Skeletal muscle satellite cell (primary cell): ENCODE data around the gene SAE1.
"Not testable (repeated sequence)": the region's sequence is repeated elsewhere in the genome, so short reads cannot be mapped to it uniquely, and the experiment has no call there.

Experiments used
- H3K27me3 ChIP-seq: 2 replicates; pipeline ENCODE4 v1.7.0; 2013; ENCODE audit warnings: low read length; ENCODE audit not compliant: control insufficient read depth, insufficient read depth
- H3K36me3 ChIP-seq: 2 replicates; pipeline ENCODE4 v1.7.0; 2013; ENCODE audit warnings: mild to moderate bottlenecking, control low read depth, low read length; ENCODE audit not compliant: insufficient read depth
- H3K4me1 ChIP-seq: 2 replicates; pipeline ENCODE4 v1.7.0; 2013; ENCODE audit warnings: low read length; ENCODE audit not compliant: control insufficient read depth, insufficient read depth
- H3K4me2 ChIP-seq: 2 replicates; pipeline ENCODE4 v1.7.0; 2013; ENCODE audit warnings: mild to moderate bottlenecking, low read length
- H3K4me3 ChIP-seq: 2 replicates; pipeline ENCODE4 v1.7.0; 2013; ENCODE audit warnings: low read length
- H3K9ac ChIP-seq: 2 replicates; pipeline ENCODE4 v1.7.0; 2013; ENCODE audit warnings: mild to moderate bottlenecking, low read depth, low read length, moderate library complexity
- H3K9me3 ChIP-seq: replicated peaks from 2 replicates; pipeline ENCODE4 v1.7.0; 2013; ENCODE audit warnings: mild to moderate bottlenecking, control low read depth, low read length

SAE1 gene

DNA sequence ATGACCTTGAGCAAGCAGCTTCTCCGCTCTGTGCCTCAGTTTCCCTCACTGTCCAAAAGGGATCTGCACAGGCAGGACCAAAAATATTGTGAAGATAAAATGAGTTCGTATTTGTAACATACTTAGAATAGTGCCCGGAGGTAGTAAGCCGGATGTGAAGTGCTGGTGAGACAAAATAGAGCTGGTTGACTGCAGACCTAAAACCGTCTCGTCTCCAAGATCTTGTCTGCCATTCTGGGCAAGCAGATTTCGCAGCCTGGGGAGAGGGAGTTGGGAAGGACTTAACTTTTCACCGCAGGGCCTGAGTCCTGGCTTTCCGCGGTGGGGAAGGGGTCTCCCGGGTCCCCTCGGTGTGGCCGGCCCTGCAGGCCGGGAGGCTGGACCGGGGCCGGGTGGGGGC is 108.5 kb downstream of the SAE1 start:
- H3K27me3 ChIP-seq = peaks cover 14% of the 10 kb centered on the region
- H3K4me3 ChIP-seq = peak overlapping the region; percentile 64
- H3K4me2 ChIP-seq = peak overlapping the region; percentile 82
- H3K36me3 ChIP-seq = no peaks in the 10 kb centered on the region
- no peak overlapping the region for H3K9ac ChIP-seq
- H3K9me3 ChIP-seq = no peaks in the 10 kb centered on the region
- H3K4me1 ChIP-seq = peaks cover 32% of the 10 kb centered on the region

DNA sequence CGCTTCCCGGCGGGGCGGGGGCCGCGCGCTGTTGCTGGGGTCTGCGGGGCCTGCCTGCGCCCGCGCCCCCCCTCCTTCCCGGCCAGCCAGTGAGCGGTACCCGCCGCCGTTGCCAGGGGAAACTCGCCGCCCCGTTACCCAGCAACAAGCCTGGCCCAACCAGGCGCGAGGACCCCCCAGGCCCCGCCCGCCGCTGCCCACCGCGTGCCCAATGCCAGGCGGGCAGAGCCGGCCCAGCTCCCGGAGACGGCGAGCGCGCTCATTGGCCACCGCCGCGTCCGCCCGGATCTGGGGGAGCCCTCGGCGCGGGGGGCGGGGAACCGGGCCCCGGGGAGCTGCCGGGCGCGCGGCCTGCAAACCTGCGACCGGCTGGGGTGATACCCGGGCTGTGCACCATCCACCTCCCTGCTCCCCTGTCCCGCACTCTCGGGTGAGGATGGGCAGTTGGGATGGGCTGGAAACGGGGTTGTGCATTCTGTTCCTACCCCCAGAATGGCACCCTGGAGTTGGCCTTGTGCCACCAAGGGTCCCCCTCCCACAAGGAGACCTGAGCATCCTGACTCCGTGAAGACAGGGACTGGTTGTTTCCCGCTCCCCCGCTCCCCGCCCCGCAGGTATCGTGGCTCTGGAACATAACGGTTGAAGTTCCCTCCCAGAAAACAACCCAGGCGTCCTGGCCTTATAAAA is 109.1 kb downstream of the SAE1 start:
- no peak overlapping the region for H3K9ac ChIP-seq
- H3K4me2 ChIP-seq = peak overlapping the region; percentile 82
- peaks cover 32% of the 10 kb centered on the region for H3K4me1 ChIP-seq
- no peaks in the 10 kb centered on the region for H3K36me3 ChIP-seq
- H3K27me3 ChIP-seq = peaks cover 14% of the 10 kb centered on the region
- peak overlapping the region; percentile 64 for H3K4me3 ChIP-seq
- no peaks in the 10 kb centered on the region for H3K9me3 ChIP-seq

DNA sequence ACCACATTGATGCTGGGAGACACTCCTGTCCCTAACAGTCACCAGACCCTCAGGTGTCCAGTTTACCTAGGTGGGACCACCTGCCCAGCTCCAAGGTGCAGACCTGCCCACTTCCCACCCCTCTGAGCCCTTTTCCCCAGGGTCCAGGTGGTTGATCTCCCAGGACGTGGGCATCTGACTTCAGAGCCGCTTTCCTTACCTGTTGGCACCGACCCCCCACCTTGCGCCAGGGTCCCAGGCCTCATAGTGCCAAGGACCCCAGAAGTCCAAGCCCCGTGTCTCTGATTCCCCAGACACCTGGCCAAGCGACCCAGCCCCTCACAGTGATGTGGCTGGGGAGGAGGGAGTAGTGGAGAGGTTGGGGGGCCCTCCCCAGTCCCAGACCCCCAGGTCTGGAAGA is 109.9 kb downstream of the SAE1 start:
- Histone ChIP-seq H3K4me2 (peak overlapping the region; percentile 82), H3K9ac (no peak overlapping the region), H3K4me1 (peaks cover 32% of the 10 kb centered on the region), H3K4me3 (peak overlapping the region; percentile 30), H3K9me3 (no peaks in the 10 kb centered on the region), H3K27me3 (peaks cover 14% of the 10 kb centered on the region), H3K36me3 (no peaks in the 10 kb centered on the region)

DNA sequence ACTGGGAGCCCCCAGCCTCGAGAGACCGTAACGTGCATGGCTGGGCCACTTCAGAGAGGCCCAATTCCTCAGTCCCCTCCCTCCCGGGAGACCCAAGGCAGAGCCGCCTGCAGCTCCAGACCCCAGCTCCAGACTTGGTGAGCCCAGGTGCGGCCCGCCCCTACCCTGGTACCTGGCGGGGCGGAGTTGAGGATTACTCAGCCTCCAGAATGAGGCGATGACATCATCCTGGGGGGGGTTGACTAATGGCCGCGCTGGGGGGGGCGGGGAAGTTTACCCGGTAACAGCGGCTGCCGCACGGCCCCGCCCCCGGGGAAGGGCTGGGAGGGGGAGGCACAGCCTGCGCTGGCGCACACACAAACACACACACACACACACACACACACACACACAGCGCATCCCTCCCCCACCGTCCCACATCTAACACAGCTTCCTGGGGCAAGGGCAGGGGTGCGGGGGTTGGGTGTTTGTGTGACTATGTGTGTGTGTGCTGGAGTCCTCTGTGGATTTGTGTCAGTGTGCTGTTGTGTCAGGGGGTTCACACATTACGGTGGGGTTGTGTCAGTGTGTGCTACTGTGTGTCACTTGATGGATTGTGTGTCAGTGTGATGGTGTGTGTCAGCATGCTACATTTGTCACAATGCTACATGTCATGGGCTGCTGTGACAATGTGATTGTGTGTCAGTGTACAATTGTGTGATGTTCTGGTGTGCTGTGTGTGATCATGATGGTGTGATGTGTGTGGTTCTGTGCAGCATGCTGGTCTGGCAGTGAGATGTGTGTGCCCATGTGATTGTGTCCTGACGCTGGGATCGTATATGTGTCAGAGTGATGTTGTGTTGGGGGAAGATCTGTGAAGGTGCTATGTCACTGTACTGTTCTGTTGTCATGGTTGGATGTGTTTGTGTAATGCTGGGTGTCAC is 110.6 kb downstream of the SAE1 start:
- Histone ChIP-seq H3K4me3 (peak overlapping the region; percentile 55), H3K4me1 (peaks cover 32% of the 10 kb centered on the region), H3K9ac (no peak overlapping the region), H3K9me3 (no peaks in the 10 kb centered on the region), H3K4me2 (peak overlapping the region; percentile 64), H3K27me3 (peaks cover 14% of the 10 kb centered on the region), H3K36me3 (no peaks in the 10 kb centered on the region)

DNA sequence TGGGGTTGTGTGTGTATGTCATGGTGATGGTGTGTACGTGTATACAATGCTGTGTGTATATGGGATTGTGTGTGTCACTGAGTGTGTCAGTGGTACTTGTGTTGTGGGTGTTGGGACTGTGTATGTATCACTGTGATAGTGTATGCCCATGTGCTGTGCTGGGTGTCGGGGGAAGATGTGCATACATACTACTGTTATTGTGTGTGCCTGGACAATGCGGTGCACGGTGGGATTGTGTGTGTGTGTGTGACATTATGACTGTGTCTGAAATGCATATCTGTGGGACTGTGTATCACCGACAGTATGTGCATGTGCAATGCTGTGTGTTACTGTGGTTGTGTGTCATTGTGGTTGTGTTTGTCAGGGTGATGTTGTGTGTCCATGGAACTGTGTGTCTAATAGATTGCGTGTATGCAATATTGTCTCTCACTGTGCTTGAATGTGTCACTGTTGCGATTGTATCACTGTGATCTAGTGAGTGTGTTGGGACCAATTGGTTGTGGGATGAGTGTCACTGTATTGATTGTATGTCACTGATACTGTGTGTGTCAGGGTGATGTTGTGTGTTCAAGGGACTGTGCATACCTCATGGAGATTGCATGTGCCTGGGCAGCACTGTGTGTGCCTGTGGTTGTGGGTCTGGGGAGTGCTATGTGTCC is 111.4 kb downstream of the SAE1 start:
- H3K27me3 ChIP-seq = peaks cover 11% of the 10 kb centered on the region
- H3K9ac ChIP-seq = no peak overlapping the region
- no peaks in the 10 kb centered on the region for H3K9me3 ChIP-seq
- H3K4me1 ChIP-seq = peaks cover 32% of the 10 kb centered on the region
- H3K36me3 ChIP-seq = no peaks in the 10 kb centered on the region
- no peak overlapping the region for H3K4me2 ChIP-seq
- H3K4me3 ChIP-seq = no peak overlapping the region

DNA sequence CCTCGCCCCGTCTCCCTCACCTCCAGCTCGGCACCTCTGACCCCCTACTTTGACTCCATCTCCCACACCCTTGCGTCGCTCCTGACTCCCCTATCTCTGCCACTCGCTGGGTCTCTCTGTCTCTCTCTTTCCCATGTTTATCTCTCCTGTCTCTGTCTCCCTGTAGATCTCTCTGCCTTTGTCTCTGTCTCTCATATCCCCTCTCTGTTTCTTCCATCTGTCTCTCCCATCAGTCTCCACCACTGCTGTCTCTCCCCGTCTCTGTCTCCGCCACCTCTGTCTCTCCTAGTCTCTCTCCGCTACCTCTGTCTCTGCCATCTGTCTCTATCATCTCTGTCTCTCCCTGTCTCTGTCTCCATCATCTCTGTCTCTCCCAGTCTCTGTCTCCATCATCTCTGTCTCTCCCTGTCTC is 112.7 kb downstream of the SAE1 start:
- Histone ChIP-seq H3K4me1 (peaks cover 32% of the 10 kb centered on the region), H3K36me3 (no peaks in the 10 kb centered on the region), H3K4me3 (peak overlapping the region; percentile 67), H3K27me3 (peaks cover 11% of the 10 kb centered on the region), H3K4me2 (peak overlapping the region; percentile 87), H3K9me3 (no peaks in the 10 kb centered on the region), H3K9ac (peak overlapping the region; percentile 84)

DNA sequence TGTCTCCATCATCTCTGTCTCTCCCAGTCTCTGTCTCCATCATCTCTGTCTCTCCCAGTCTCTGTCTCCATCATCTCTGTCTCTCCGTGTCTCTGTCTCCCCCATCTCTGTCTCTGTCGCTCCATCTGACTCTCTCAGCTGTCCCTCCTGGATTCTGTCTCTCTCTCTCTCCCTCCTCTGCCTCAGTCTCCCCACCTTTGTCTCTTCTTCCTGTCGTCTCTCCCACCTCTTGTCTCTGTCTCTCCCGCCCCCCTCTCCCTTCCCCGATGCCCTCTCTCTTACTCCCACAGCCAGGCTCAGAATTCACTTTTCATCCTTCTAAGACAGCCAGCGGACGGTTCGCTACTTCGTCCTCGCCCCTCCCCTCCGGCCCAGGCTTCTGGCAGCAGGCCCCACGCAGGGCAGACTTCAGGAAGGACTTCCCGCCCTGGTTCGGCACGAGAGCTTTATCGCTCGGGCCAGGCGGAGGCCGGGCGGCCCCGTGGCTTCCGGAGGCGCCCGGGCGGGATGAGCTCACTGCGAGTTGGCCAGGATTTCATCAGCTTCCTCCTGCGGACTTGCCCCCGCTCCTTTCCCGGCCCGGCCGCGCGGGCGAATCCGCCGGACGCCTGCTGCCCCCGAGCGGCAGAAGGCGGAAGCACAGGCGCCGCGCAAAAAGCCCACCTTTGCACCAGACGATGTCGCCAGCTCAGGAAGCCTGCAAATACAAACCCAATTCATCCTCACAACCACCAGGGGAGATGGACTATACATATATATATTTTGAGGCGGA is 113.3 kb downstream of the SAE1 start:
- Histone ChIP-seq H3K27me3 (peaks cover 11% of the 10 kb centered on the region), H3K9me3 (no peaks in the 10 kb centered on the region), H3K4me3 (peak overlapping the region; percentile 67), H3K36me3 (no peaks in the 10 kb centered on the region), H3K9ac (peak overlapping the region; percentile 84), H3K4me2 (peak overlapping the region; percentile 87), H3K4me1 (peaks cover 32% of the 10 kb centered on the region)

DNA sequence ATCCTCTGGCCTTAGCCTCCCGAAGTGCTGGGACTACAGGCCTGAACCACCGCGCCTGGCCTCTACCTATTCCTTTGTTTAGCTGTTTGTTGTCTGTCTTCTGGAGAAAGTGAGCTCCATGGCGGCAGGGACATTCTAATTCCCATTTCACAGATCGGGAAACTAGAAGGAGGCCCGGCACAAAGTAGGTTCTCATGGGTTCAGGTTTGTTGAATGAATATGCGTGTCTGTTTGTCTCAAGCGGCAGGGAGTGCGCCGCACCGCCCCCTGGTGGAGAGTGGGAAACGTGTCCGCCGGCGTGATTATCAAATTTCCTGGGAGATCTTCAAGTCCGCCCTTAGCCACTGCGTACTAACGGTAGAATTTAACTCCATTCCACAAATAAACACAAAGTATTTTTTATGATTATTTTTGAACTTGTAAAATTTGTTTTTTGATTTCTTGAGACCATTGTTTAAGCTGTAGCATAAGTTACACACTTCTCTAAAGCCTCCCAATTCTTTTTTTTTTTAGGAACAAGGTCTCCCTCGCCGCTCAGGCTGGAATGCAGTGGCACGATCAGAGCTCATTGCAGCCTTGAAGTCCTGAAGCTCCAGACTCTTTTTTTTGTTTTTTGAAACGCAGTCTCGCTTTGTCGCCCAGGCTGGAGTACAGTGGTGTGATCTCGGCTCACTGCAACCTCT is 116.8 kb downstream of the SAE1 start:
- Histone ChIP-seq H3K4me2 (peak overlapping the region; percentile 60), H3K9me3 (no peaks in the 10 kb centered on the region), H3K27me3 (no peaks in the 10 kb centered on the region), H3K36me3 (no peaks in the 10 kb centered on the region), H3K9ac (peak overlapping the region; percentile 21), H3K4me1 (peaks cover 11% of the 10 kb centered on the region), H3K4me3 (no peak overlapping the region)

DNA sequence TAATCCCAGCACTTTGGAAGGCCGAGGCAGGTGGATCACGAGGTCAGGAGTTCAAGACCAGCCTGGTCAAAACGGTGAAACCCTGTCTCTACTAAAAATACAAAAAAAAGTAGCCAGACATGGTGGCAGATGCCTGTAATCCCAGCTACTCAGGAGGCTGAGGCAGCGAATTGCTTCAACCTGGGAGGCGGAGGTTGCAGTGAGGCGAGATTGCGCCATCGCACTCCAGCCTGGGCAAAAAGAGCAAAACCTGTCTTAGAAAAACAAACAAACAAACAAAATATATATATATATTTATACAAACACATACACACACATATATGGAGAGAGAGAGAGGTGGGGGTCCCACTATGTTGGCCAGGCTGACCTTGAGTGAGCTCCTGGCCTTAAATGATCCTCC is 122.4 kb downstream of the SAE1 start:
- H3K9me3 ChIP-seq, H3K4me3 ChIP-seq, H3K9ac ChIP-seq, H3K27me3 ChIP-seq, H3K36me3 ChIP-seq: not testable (repeated sequence)
- peaks cover 16% of the 10 kb centered on the region for H3K4me1 ChIP-seq
- H3K4me2 ChIP-seq = peak overlapping the region; percentile 47

DNA sequence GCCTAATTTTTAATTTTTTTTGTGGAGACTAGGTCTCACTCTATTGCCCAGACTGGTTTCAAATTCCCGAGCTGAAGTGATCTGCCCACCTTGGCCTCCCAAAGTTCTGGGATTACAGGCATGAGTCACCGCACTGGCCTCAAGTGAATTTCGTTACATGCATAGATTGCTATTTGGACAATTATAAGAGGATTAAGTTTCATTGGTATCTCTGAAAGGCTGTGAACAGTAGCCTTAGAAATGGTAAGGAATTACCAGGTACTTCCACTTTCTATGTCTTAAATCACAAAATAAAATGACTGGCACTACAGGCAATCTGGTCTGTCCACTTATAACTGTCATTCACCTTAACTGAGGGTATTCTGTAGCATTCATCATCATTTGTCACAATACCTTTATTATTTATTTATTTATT is 122.8 kb downstream of the SAE1 start:
- peak overlapping the region; percentile 47 for H3K4me2 ChIP-seq
- H3K9me3 ChIP-seq = no peaks in the 10 kb centered on the region
- H3K4me3 ChIP-seq = no peak overlapping the region
- H3K27me3 ChIP-seq = no peaks in the 10 kb centered on the region
- H3K4me1 ChIP-seq = peaks cover 21% of the 10 kb centered on the region
- H3K9ac ChIP-seq = no peak overlapping the region
- peaks cover 3% of the 10 kb centered on the region for H3K36me3 ChIP-seq
